OCI-LY7 (cell line): ENCODE measurements around the gene PLXDC2. TPM values are rescaled to one million over a fixed set of nuclear protein-coding genes. Genes with fewer than 3 reads are reported as not detected.

Experiments
- BruUV-seq: library from RNA; stranded (reverse); fragments of 400-500 nt; replicated peaks from 2 replicates; lab custom pipeline; 2021; lab: Mats Ljungman, UMichigan
- CTCF ChIA-PET: fragments of 300-600 bp; sonication (Branson Sonifier 250); formaldehyde crosslinking; loops from one replicate; lab custom pipeline; 2022; ENCODE audit warnings: antibody characterized with exemption; ENCODE audit not compliant: unreplicated experiment; lab: Charles Lee
- POLR2A ChIA-PET: fragments of 300-600 bp; sonication (Branson Sonifier 250); formaldehyde crosslinking; loops from one replicate; lab custom pipeline; 2022; ENCODE audit warnings: antibody characterized with exemption; lab: Charles Lee
- DNase-seq: peaks from one replicate; pipeline ENCODE4 v3.0.0-alpha.2; 2015; ENCODE audit warnings: low spot score
- H2AFZ ChIP-seq: fragments of 200-600 bp; sonication (generic), shearing (Covaris generic); 2 replicates; pipeline ENCODE4 v1.6.1; 2014; ENCODE audit warnings: mild to moderate bottlenecking, antibody characterized with exemption, low read length, moderate library complexity
- H3K27ac ChIP-seq: fragments of 200-600 bp; sonication (generic); 2 replicates; pipeline ENCODE4 v1.5.1; 2014; ENCODE audit warnings: mixed run types, low read depth, mild to moderate bottlenecking, moderate library complexity, low read length, inconsistent platforms; ENCODE audit not compliant: poor library complexity, severe bottlenecking
- H3K36me3 ChIP-seq: fragments of 200-600 bp; sonication (generic); 2 replicates; pipeline ENCODE4 v1.6.1; 2014; ENCODE audit warnings: mild to moderate bottlenecking, antibody characterized with exemption, low read length, moderate library complexity, mixed read lengths; ENCODE audit not compliant: insufficient read depth
- H3K4me1 ChIP-seq: fragments of 200-600 bp; sonication (generic); 2 replicates; pipeline ENCODE4 v1.5.1; 2014; ENCODE audit warnings: mild to moderate bottlenecking, low read length; ENCODE audit not compliant: insufficient read depth, poor library complexity, severe bottlenecking
- H3K4me2 ChIP-seq: fragments of 200-600 bp; sonication (generic); 2 replicates; pipeline ENCODE4 v1.6.1; 2014; ENCODE audit warnings: mild to moderate bottlenecking, low read length
- H3K4me3 ChIP-seq: fragments of 200-600 bp; sonication (generic); 2 replicates; pipeline ENCODE4 v1.5.1; 2014; ENCODE audit warnings: mild to moderate bottlenecking, low read depth, low read length; ENCODE audit not compliant: poor library complexity, severe bottlenecking
- H3K79me2 ChIP-seq: fragments of 200-600 bp; sonication (generic); 2 replicates; pipeline ENCODE4 v1.6.1; 2016; ENCODE audit warnings: low read depth, mild to moderate bottlenecking, low read length, moderate library complexity, mixed read lengths; ENCODE audit not compliant: insufficient read depth
- H3K9me2 ChIP-seq: fragments of 200-600 bp; sonication (generic); 2 replicates; pipeline ENCODE4 v1.6.1; 2016; ENCODE audit warnings: mild to moderate bottlenecking, low read length, mixed read lengths; ENCODE audit not compliant: insufficient read depth
- H3K9me3 ChIP-seq: fragments of 200-600 bp; sonication (generic); 2 replicates; pipeline ENCODE4 v1.6.1; 2014; ENCODE audit warnings: mild to moderate bottlenecking, mixed run types, low read length, mixed read lengths
- H4K20me1 ChIP-seq: fragments of 200-600 bp; sonication (generic); 2 replicates; pipeline ENCODE4 v1.6.1; 2014; ENCODE audit warnings: mild to moderate bottlenecking, antibody characterized with exemption, low read length, moderate library complexity, mixed read lengths; ENCODE audit not compliant: insufficient read depth
- CTCF ChIP-seq: fragments of 200-600 bp; sonication (generic); conservative IDR thresholded peaks from 2 replicates; pipeline ENCODE4 v1.5.1; 2014; ENCODE audit warnings: mild to moderate bottlenecking, antibody characterized with exemption, low read length, moderate library complexity, mixed read lengths
- EZH2phosphoT487 ChIP-seq: fragments of 200-600 bp; sonication (generic); IDR thresholded peaks from 2 replicates; pipeline ENCODE4 v1.6.1; 2018; ENCODE audit warnings: low read depth, borderline replicate concordance, mild to moderate bottlenecking, mixed run types, antibody characterized with exemption, low read length, moderate library complexity, mixed read lengths
- intact Hi-C: fragments of 100-400 bp; cut with micrococcal nuclease; formaldehyde crosslinking; loops from one replicate; pipeline ENCODE4 v1.10.0; 2022; ENCODE audit not compliant: unreplicated experiment
- total RNA-seq, 2 experiments: library from RNA; depleted of rRNA in 1 of 2; stranded (reverse); fragments of >200 nt in 1 of 2; shearing (Covaris generic) in 1 of 2; gene quantifications; 2 replicates each; pipeline ENCODE4 v1.2.3, GENCODE V29; 2014 to 2022

Gene PLXDC2
- total RNA-seq, 2 experiments from 2014 or later, result not detected

- Histone ChIP-seq H4K20me1 (no peaks in the 10 kb centered on the region), H3K9me2 (no peaks in the 10 kb centered on the region), H2AFZ (no peak overlapping the region), H3K4me2 (no peak overlapping the region), H3K4me3 (no peak overlapping the region), H3K9me3 (no peaks in the 10 kb centered on the region), H3K36me3 (no peaks in the 10 kb centered on the region), H3K4me1 (no peaks in the 10 kb centered on the region), H3K27ac (no peak overlapping the region), H3K79me2 (no peaks in the 10 kb centered on the region)
- BruUV-seq, result no TSS peak
- DNase-seq, result no peak
- TF ChIP-seq CTCF, result no peak
- no peak for TF ChIP-seq EZH2phosphoT487
- intact Hi-C loops, result no loop called here
- CTCF ChIA-PET, result no interaction called here
- POLR2A ChIA-PET, result interaction anchor here (0.5 kb wide), 1 partner anchor 33 kb away, joined by 3 read pairs; no protein-coding TSS in a partner anchor
These were observed 440.7 kb downstream of the PLXDC2 start for GRCh38 chr10:20256969-20257368.

GRCh38 chr10:20257422-20257821 lies 441.2 kb downstream of the PLXDC2 start:
- TF ChIP-seq EZH2phosphoT487 (no peak), CTCF (no peak)
- no peak overlapping the region for H2AFZ ChIP-seq
- no peaks in the 10 kb centered on the region for H3K9me2 ChIP-seq
- ChIA-PET CTCF (no interaction called here), POLR2A (interaction anchor here (0.5 kb wide), 1 partner anchor 33 kb away, joined by 3 read pairs; no protein-coding TSS in a partner anchor)
- no TSS peak for BruUV-seq
- intact Hi-C loops, result no loop called here
- no peaks in the 10 kb centered on the region for H3K36me3 ChIP-seq
- H3K4me1 ChIP-seq, result no peaks in the 10 kb centered on the region
- no peak for DNase-seq
- H3K9me3 ChIP-seq, result no peaks in the 10 kb centered on the region
- no peak overlapping the region for H3K4me2 ChIP-seq
- H3K27ac ChIP-seq, result no peak overlapping the region
- H3K79me2 ChIP-seq, result no peaks in the 10 kb centered on the region
- H4K20me1 ChIP-seq, result no peaks in the 10 kb centered on the region
- no peak overlapping the region for H3K4me3 ChIP-seq

- H3K4me1 ChIP-seq, result no peaks in the 10 kb centered on the region
- H3K79me2 ChIP-seq, result no peaks in the 10 kb centered on the region
- no peaks in the 10 kb centered on the region for H3K9me2 ChIP-seq
- H3K4me3 ChIP-seq, result no peak overlapping the region
- no peak for DNase-seq
- H4K20me1 ChIP-seq, result no peaks in the 10 kb centered on the region
- no peaks in the 10 kb centered on the region for H3K36me3 ChIP-seq
- BruUV-seq, result no TSS peak
- TF ChIP-seq CTCF (no peak), EZH2phosphoT487 (no peak)
- intact Hi-C loops, result no loop called here
- ChIA-PET CTCF (no interaction called here), POLR2A (interaction anchor here (0.9 kb wide), 1 partner anchor 13 kb away, joined by 3 read pairs; no protein-coding TSS in a partner anchor)
- H3K27ac ChIP-seq, result no peak overlapping the region
- no peaks in the 10 kb centered on the region for H3K9me3 ChIP-seq
- no peak overlapping the region for H3K4me2 ChIP-seq
- H2AFZ ChIP-seq, result no peak overlapping the region
These were observed 448.9 kb downstream of the PLXDC2 start for GRCh38 chr10:20265146-20265545.
